ENCODE data around the gene ZYX.

Gene ZYX

GRCh38 chr7:143351574-143351973 is 29.6 kb upstream of the ZYX start:
- Histone ChIP-seq H3K27me3 (ENCODE audit: insufficient read depth, poor library complexity, severe bottlenecking) (no peaks in the 10 kb centered on the region), H3K27ac (replicated peaks) (no peak overlapping the region), H3K4me3 (replicated peaks; ENCODE audit: insufficient read depth, low read length) (no peak overlapping the region)
- TF ChIP-seq REST (IDR thresholded peaks at IDR 0.05; ENCODE audit: insufficient replicate concordance, low read depth) = no peak
- no peak for TF ChIP-seq POLR2AphosphoS5 (IDR thresholded peaks at IDR 0.05; ENCODE audit: low read depth)
- TF ChIP-seq SPI1 (IDR thresholded peaks at IDR 0.05; ENCODE audit: borderline replicate concordance, low read depth) = no peak
- TF ChIP-seq GABPA (IDR thresholded peaks at IDR 0.05; ENCODE audit: low read depth) = no peak
- no peak for TF ChIP-seq CTCF (IDR thresholded peaks at IDR 0.05; ENCODE audit: insufficient read depth, low read length)
- no peak for DNase-seq (ENCODE audit: low read depth in 1 of 2, low spot score in 1 of 2)

GRCh38 chr7:143352531-143353002 is 28.6 kb upstream of the ZYX start:
- TF ChIP-seq GABPA (IDR thresholded peaks at IDR 0.05; ENCODE audit: low read depth) = no peak
- no peak for TF ChIP-seq REST (IDR thresholded peaks at IDR 0.05; ENCODE audit: insufficient replicate concordance, low read depth)
- no peak for TF ChIP-seq POLR2AphosphoS5 (IDR thresholded peaks at IDR 0.05; ENCODE audit: low read depth)
- no peak for TF ChIP-seq CTCF (IDR thresholded peaks at IDR 0.05; ENCODE audit: insufficient read depth, low read length)
- TF ChIP-seq SPI1 (IDR thresholded peaks at IDR 0.05; ENCODE audit: borderline replicate concordance, low read depth) = no peak
- no peak overlapping the region for H3K27ac ChIP-seq (replicated peaks)
- no peaks in the 10 kb centered on the region for H3K27me3 ChIP-seq (ENCODE audit: insufficient read depth, poor library complexity, severe bottlenecking)
- no peak overlapping the region for H3K4me3 ChIP-seq (replicated peaks; ENCODE audit: insufficient read depth, low read length)
- DNase-seq (ENCODE audit: low read depth in 1 of 2, low spot score in 1 of 2) = no peak

- Histone ChIP-seq H3K4me3 (replicated peaks; ENCODE audit: insufficient read depth, low read length) (no peak overlapping the region), H3K27ac (replicated peaks) (no peak overlapping the region), H3K27me3 (ENCODE audit: insufficient read depth, poor library complexity, severe bottlenecking) (no peaks in the 10 kb centered on the region)
- no peak for TF ChIP-seq POLR2AphosphoS5 (IDR thresholded peaks at IDR 0.05; ENCODE audit: low read depth)
- TF ChIP-seq CTCF (IDR thresholded peaks at IDR 0.05; ENCODE audit: insufficient read depth, low read length) = no peak
- no peak for TF ChIP-seq GABPA (IDR thresholded peaks at IDR 0.05; ENCODE audit: low read depth)
- no peak for TF ChIP-seq REST (IDR thresholded peaks at IDR 0.05; ENCODE audit: insufficient replicate concordance, low read depth)
- no peak for TF ChIP-seq SPI1 (IDR thresholded peaks at IDR 0.05; ENCODE audit: borderline replicate concordance, low read depth)
- DNase-seq (ENCODE audit: low read depth in 1 of 2, low spot score in 1 of 2) = no peak
Measured at GRCh38 chr7:143354376-143354775, 26.8 kb upstream of the ZYX start.
